A673 (cell line): ENCODE data around the gene CPAMD8. TPM values are rescaled to one million over a fixed set of nuclear protein-coding genes. Genes with fewer than 3 reads are reported as not detected.

ENCODE experiments used
- BruUV-seq: library from RNA; stranded (reverse); fragments of 400-500 nt; replicated peaks from 2 replicates; lab custom pipeline; 2021; lab: Mats Ljungman, UMichigan
- CTCF ChIA-PET: fragments of 300-600 bp; sonication (Branson Sonifier 250); formaldehyde crosslinking; loops from one replicate; lab custom pipeline; 2022; ENCODE audit warnings: antibody characterized with exemption; lab: Charles Lee
- POLR2A ChIA-PET: fragments of 300-600 bp; sonication (Branson Sonifier 250); formaldehyde crosslinking; loops from one replicate; lab custom pipeline; 2022; ENCODE audit warnings: antibody characterized with exemption; ENCODE audit not compliant: low non-redundant PET; lab: Charles Lee
- DNase-seq: peaks from one replicate; pipeline ENCODE4 v3.0.0-alpha.2; 2015; ENCODE audit warnings: low spot score
- H3K27ac ChIP-seq: fragments of 200-600 bp; sonication (generic); 2 replicates; pipeline ENCODE4 v1.5.1; 2016; ENCODE audit warnings: mixed run types, low read depth, mild to moderate bottlenecking, mixed read lengths, antibody characterized with exemption, low read length; ENCODE audit not compliant: poor library complexity, severe bottlenecking
- H3K27me3 ChIP-seq: fragments of 200-600 bp; sonication (generic); replicated peaks from 2 replicates; pipeline ENCODE4 v1.6.1; 2017; ENCODE audit warnings: mixed run types, low read depth, mild to moderate bottlenecking, mixed read lengths, antibody characterized with exemption, low read length; ENCODE audit not compliant: insufficient read depth, poor library complexity
- H3K36me3 ChIP-seq: fragments of 200-600 bp; sonication (generic); 2 replicates; pipeline ENCODE4 v1.6.1; 2016; ENCODE audit warnings: mixed run types, mild to moderate bottlenecking, mixed read lengths, antibody characterized with exemption, low read length; ENCODE audit not compliant: insufficient read depth, poor library complexity, severe bottlenecking
- H3K4me1 ChIP-seq: fragments of 200-600 bp; sonication (generic); 2 replicates; pipeline ENCODE4 v1.6.1; 2017; ENCODE audit warnings: mixed run types, mild to moderate bottlenecking, mixed read lengths, antibody characterized with exemption, low read length; ENCODE audit not compliant: insufficient read depth, poor library complexity, severe bottlenecking
- H3K4me3 ChIP-seq: fragments of 200-600 bp; sonication (generic); 2 replicates; pipeline ENCODE4 v1.5.1; 2016; ENCODE audit warnings: low read depth, mixed run types, mild to moderate bottlenecking, mixed read lengths, low read length; ENCODE audit not compliant: poor library complexity, severe bottlenecking
- H3K9me3 ChIP-seq: fragments of 200-600 bp; sonication (generic); 2 replicates; pipeline ENCODE4 v1.6.1; 2016; ENCODE audit warnings: mixed run types, low read depth, mild to moderate bottlenecking, mixed read lengths, antibody characterized with exemption, low read length; ENCODE audit not compliant: poor library complexity, severe bottlenecking
- EZH2 ChIP-seq: fragments of 200-600 bp; sonication (generic); IDR thresholded peaks from 2 replicates; pipeline ENCODE4 v1.6.1; 2017; ENCODE audit warnings: borderline replicate concordance, low read depth, mild to moderate bottlenecking, mixed read lengths, antibody characterized with exemption, low read length; ENCODE audit not compliant: poor library complexity, severe bottlenecking
- intact Hi-C: fragments of 100-400 bp; cut with micrococcal nuclease; formaldehyde crosslinking; loops from one replicate; pipeline ENCODE4 v1.10.0; 2022; ENCODE audit not compliant: unreplicated experiment
- total RNA-seq: library from RNA; stranded (reverse); gene quantifications from 2 replicates; pipeline ENCODE4 v1.2.3, GENCODE V29; 2021
- TF ChIP-seq, protein P1 (sequence below): fragments of 300-800, 200-600 bp; sonication (generic); conservative IDR thresholded peaks from 2 replicates; pipeline ENCODE4 v1.5.1; 2017; ENCODE audit warnings: low read depth, mild to moderate bottlenecking, antibody characterized with exemption, low read length, moderate library complexity, mixed read lengths

CPAMD8 gene
- total RNA-seq, 1 experiment from 2014 or later = 0.82 TPM

DNA sequence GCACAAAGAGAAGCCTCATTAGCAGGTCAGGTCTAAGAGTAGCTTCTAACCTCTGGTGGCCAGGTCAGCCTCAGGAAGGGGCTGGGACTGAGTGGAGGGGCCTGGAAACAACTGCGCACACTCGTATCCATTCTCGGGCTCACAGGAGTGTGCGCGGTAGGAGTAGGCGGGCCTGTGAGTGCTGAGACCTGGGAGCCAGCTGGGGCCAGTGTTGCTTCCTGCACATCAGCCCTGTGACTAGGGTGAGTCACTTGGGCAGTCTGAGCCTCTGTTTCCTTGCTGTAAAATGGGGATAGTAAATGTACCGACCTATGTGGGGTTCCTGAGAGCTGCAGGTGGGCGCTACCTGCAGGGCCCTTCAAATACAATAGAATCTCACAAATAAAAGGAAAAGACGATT is 170.5 kb downstream of the CPAMD8 start:
- TF ChIP-seq EZH2 = no peak
- TF ChIP-seq, protein P1, sequence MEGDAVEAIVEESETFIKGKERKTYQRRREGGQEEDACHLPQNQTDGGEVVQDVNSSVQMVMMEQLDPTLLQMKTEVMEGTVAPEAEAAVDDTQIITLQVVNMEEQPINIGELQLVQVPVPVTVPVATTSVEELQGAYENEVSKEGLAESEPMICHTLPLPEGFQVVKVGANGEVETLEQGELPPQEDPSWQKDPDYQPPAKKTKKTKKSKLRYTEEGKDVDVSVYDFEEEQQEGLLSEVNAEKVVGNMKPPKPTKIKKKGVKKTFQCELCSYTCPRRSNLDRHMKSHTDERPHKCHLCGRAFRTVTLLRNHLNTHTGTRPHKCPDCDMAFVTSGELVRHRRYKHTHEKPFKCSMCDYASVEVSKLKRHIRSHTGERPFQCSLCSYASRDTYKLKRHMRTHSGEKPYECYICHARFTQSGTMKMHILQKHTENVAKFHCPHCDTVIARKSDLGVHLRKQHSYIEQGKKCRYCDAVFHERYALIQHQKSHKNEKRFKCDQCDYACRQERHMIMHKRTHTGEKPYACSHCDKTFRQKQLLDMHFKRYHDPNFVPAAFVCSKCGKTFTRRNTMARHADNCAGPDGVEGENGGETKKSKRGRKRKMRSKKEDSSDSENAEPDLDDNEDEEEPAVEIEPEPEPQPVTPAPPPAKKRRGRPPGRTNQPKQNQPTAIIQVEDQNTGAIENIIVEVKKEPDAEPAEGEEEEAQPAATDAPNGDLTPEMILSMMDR = no peak
- Histone ChIP-seq H3K27me3 (no peaks in the 10 kb centered on the region), H3K4me1 (no peaks in the 10 kb centered on the region), H3K4me3 (no peak overlapping the region), H3K27ac (no peak overlapping the region), H3K9me3 (no peaks in the 10 kb centered on the region), H3K36me3 (peaks cover 29% of the 10 kb centered on the region)
- no peak for DNase-seq
- ChIA-PET CTCF (no interaction called here), POLR2A (no interaction called here)
- no TSS peak for BruUV-seq
- intact Hi-C loops = no loop called here

- no peaks in the 10 kb centered on the region for H3K27me3 ChIP-seq
- BruUV-seq = no TSS peak
- intact Hi-C loops = no loop called here
- TF ChIP-seq EZH2 = no peak
- TF ChIP-seq, protein P1 = no peak
- no peak overlapping the region for H3K27ac ChIP-seq
- no peaks in the 10 kb centered on the region for H3K4me1 ChIP-seq
- ChIA-PET CTCF (no interaction called here), POLR2A (no interaction called here)
- no peaks in the 10 kb centered on the region for H3K9me3 ChIP-seq
- no peak for DNase-seq
- no peak overlapping the region for H3K4me3 ChIP-seq
- H3K36me3 ChIP-seq = peaks cover 59% of the 10 kb centered on the region
These were observed 173.5 kb downstream of the CPAMD8 start for GRCh38 chr19:16853066-16853465.

DNA sequence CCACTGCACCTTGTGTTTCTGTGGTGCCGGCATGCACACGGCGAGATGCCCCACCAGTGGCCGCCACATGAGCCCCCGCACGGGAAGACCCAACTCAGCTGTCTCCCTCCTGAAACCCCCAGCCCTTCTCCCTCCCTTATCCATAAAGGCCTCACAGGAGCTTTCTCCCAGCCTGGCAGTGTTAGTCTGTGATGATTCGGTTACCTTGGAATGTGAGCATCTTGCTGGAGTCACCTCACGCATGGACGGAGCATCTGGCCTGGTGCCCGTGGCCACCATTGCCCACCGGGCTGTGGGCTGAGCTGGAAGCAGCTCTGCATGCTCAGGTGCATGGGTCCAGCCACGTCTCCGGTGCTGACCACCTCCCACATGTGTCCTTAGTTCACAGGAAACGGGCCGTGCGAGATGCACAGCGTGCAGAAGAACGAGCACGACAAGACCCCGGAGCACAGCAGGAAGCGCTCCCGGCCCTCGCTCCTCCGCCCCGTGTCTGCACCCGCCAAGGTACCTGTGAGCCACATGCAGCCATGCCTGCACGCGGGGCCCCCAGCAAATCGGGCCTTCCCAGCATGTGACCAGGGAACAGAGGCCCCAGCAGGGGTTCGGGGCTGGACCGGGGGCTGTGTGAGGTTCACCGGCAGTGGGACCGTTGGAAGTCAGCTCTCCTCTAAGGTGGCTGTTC is 175.4 kb downstream of the CPAMD8 start:
- H3K36me3 ChIP-seq = peaks cover 71% of the 10 kb centered on the region
- H3K27me3 ChIP-seq = no peaks in the 10 kb centered on the region
- ChIA-PET POLR2A (no interaction called here), CTCF (no interaction called here)
- no TSS peak for BruUV-seq
- no peaks in the 10 kb centered on the region for H3K9me3 ChIP-seq
- intact Hi-C loops = no loop called here
- no peaks in the 10 kb centered on the region for H3K4me1 ChIP-seq
- no peak for DNase-seq
- H3K4me3 ChIP-seq = no peak overlapping the region
- no peak overlapping the region for H3K27ac ChIP-seq
- TF ChIP-seq, protein P1 = no peak
- no peak for TF ChIP-seq EZH2
